Suprapubic skin (tissue), 3 donors: ENCODE results near the gene IFITM10.

Source experiments
- CTCF ChIP-seq, 2 donors: fragments of 200-600 bp in 1 of 2; fragments of 450-650 bp in 1 of 2; sonication (generic) in 1 of 2; IDR thresholded peaks; one replicate each; pipeline ENCODE4 v1.5.1; 2016 to 2019; ENCODE audit warnings: antibody characterized with exemption in 2 of 2, mild to moderate bottlenecking in 1 of 2, moderate library complexity in 1 of 2
- EP300 ChIP-seq: sonication (generic); formaldehyde crosslinking; IDR thresholded peaks from one replicate; pipeline ENCODE4 v1.6.1; 2017; ENCODE audit warnings: antibody characterized with exemption

GRCh38 chr11:1737080-1737757, 13.2 kb downstream of the IFITM10 start:
- TF ChIP-seq CTCF (IDR thresholded peaks at IDR 0.05) (no peak), EP300 (no peak)
